Heart left ventricle (tissue), 13 donors: ENCODE data around the gene TH.

ENCODE experiments used
- POLR2A ChIP-seq, 2 donors: fragments of 450-650 bp; IDR thresholded peaks; one replicate each; pipeline ENCODE4 v1.6.1; 2017; ENCODE audit warnings: antibody characterized with exemption in 2 of 2, mild to moderate bottlenecking in 2 of 2, moderate library complexity in 2 of 2
- TF ChIP-seq, protein P1 (sequence below), 12 donors: fragments of 200-600 bp; sonication (generic) in 4 of 12; IDR thresholded peaks; one replicate each; pipeline versions ENCODE4 v1.5.0 to v1.8.0; 2018 to 2022; ENCODE audit warnings: antibody characterized with exemption in 12 of 12, mild to moderate bottlenecking in 5 of 12
- donor health status: ischemic (EF 13 %, LVEDD 7.1; RV severe dilation, severe dysfunction).
- donor health status: DM: no; HTN: yes; CAD: no.
- donor health status: DM: no; HTN: no; CAD: no.
- donor health status: ischemic (EF 25% LVEDD 6.9; RV normal size, moderate dysfunction).
- donor health status: ischemic (EF 25% LVEDD 5.7; RV mildly dilated, moderate dysfunction).
- donor health status: ischemic (EF 35%, LVEDD 5.7; RV mildly dilated, moderate dysfunction).
- donor health status: nonischemic (EF 11% LVEDD 7.7; RV severe dilation, severe dysfunction).
- donor health status: DM: yes; HTN: yes; CAD: no.
- donor health status: PGD.
- donor health status: ischemic (EF 29% LVEDD 5.4; RV normal size, mild dysfunction).
- donor health status: nonischemic (EF 23%, LVEDD 6.1; RV moderate dilation, normal function).

DNA sequence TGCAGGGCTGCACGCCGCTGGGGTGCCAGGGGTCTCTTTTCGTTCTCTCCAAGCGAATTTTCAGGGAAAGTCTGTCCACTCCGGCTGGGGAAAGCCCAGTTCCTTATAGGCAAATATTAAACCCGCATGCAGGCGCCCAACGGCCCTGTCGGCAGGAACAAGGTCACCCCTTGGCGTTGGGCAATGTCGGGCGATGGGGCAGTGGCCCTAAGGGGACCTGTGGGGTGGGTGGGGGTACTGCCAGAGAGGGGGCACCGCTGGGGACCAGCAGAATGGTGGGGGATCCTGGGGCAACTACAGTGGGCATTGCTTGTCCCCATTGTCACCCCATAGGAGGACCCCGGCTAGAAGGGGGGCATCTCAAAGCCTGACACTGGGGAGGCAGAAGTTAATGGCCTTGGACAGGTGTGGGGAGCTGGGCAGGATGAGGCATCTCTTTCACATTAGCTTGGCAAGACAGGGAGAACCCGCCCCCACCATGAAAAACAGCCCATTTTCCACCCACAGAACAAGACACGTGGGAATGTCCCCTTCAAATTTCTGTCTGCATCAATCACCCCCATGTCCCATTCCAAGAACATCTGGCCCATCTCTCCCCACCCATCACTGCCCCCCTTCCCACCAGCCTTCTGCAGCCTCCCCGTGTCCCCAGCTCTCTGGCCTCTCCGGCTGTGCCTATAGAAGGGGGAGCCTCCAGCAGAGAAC is 26.9 kb downstream of the TH start:
- TF ChIP-seq, protein P1, sequence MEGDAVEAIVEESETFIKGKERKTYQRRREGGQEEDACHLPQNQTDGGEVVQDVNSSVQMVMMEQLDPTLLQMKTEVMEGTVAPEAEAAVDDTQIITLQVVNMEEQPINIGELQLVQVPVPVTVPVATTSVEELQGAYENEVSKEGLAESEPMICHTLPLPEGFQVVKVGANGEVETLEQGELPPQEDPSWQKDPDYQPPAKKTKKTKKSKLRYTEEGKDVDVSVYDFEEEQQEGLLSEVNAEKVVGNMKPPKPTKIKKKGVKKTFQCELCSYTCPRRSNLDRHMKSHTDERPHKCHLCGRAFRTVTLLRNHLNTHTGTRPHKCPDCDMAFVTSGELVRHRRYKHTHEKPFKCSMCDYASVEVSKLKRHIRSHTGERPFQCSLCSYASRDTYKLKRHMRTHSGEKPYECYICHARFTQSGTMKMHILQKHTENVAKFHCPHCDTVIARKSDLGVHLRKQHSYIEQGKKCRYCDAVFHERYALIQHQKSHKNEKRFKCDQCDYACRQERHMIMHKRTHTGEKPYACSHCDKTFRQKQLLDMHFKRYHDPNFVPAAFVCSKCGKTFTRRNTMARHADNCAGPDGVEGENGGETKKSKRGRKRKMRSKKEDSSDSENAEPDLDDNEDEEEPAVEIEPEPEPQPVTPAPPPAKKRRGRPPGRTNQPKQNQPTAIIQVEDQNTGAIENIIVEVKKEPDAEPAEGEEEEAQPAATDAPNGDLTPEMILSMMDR (IDR thresholded peaks at IDR 0.05): no peak
- TF ChIP-seq POLR2A (IDR thresholded peaks at IDR 0.05): no peak
